Keratinocyte (primary cell): ENCODE data around the gene SMIM14.

Experiments used
- CTCF ChIP-seq, 3 experiments: IDR thresholded peaks in 1 of 3; conservative IDR thresholded peaks in 1 of 3; optimal IDR thresholded peaks in 1 of 3; 2 replicates in 2 of 3; 3 replicates in 1 of 3; pipeline versions ENCODE3 to v1.5.1; 2011; ENCODE audit warnings: low read length in 3 of 3, mild to moderate bottlenecking in 3 of 3, moderate library complexity in 2 of 3, control low read depth in 1 of 3, inconsistent platforms in 1 of 3; ENCODE audit not compliant: insufficient read depth in 2 of 3; ENCODE audit errors: extremely low read depth in 1 of 3
- EZH2 ChIP-seq: IDR thresholded peaks from one replicate; pipeline ENCODE4 v1.6.1; 2012; ENCODE audit warnings: inconsistent platforms, mild to moderate bottlenecking, low read length, moderate library complexity

GRCh38 chr4:39682138-39682537, 43.5 kb upstream of the SMIM14 start:
- TF ChIP-seq EZH2 (no peak), CTCF (optimal IDR thresholded peaks at IDR 0.05 in 1 of 3, IDR thresholded peaks at IDR 0.05 in 1 of 3, conservative IDR thresholded peaks at IDR 0.05 in 1 of 3; ENCODE audit: extremely low read depth in 1 of 3, insufficient read depth in 2 of 3, low read length in 3 of 3) (no peak)
